Chondrocyte (in vitro differentiated cells): ENCODE measurements around the gene MYL6B. TPM values are rescaled to one million over a fixed set of nuclear protein-coding genes. Genes with fewer than 3 reads are reported as not detected.
A peak's percentile ranks its signal among the peaks of the same experiment; 100 is the strongest.

Experiments
- DNase-seq: peaks from one replicate; pipeline ENCODE4 v3.0.0; 2021; ENCODE audit warnings: mixed read lengths, low spot score
- H3K27ac Mint-ChIP-seq: one replicate; pipeline ENCODE4 v1.8.0; 2021; ENCODE audit warnings: mild to moderate bottlenecking, moderate library complexity, mixed read lengths; ENCODE audit not compliant: unreplicated experiment
- H3K27me3 Mint-ChIP-seq: 2 replicates; pipeline ENCODE4 v1.8.0; 2021; ENCODE audit warnings: low read depth, mixed read lengths
- H3K36me3 Mint-ChIP-seq: 2 replicates; pipeline ENCODE4 v1.8.0; 2021; ENCODE audit warnings: low read depth, mixed read lengths
- H3K4me1 Mint-ChIP-seq: 2 replicates; pipeline ENCODE4 v1.8.0; 2021; ENCODE audit warnings: low read depth, mild to moderate bottlenecking, mixed read lengths
- H3K4me3 Mint-ChIP-seq: one replicate; pipeline ENCODE4 v1.8.0; 2021; ENCODE audit warnings: mild to moderate bottlenecking, moderate library complexity, mixed read lengths; ENCODE audit not compliant: unreplicated experiment
- H3K9me3 Mint-ChIP-seq: 2 replicates; pipeline ENCODE4 v1.8.0; 2021; ENCODE audit warnings: low read depth, mixed read lengths
- CTCF ChIP-seq: fragments of 200-600 bp; sonication (generic); IDR thresholded peaks from 2 replicates; pipeline ENCODE4 v1.5.0; 2021; ENCODE audit warnings: antibody characterized with exemption, mild to moderate bottlenecking, moderate library complexity
- total RNA-seq: library from RNA; stranded (reverse); gene quantifications from 3 replicates; pipeline ENCODE4 v1.2.1, GENCODE V29; 2021

The MYL6B gene
- total RNA-seq, 1 donor from 2014 or later = 70.5 TPM

DNA sequence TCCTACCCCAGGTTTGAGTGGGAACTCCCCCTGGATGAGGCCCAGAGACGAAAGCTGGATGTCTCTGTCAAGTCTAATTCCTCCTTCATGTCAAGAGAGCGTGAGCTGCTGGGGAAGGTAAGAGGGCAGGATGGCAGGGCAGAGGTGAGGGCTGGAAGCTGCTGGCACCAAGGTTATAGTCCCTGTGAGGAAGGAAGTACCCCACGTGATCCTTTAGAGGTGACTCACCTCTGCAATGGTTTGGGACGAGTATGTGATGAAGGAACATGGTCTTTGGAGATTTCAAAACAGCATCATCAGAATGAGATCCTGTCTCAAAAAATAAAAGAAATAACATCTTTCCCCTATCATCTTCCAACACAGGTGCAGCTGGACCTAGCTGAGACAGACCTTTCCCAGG, 9.2 kb upstream of the MYL6B start:
- DNase-seq = peak; percentile 24
- H3K36me3 Mint-ChIP-seq = peaks cover 46% of the 10 kb centered on the region
- peaks cover 11% of the 10 kb centered on the region for H3K4me1 Mint-ChIP-seq
- no peak for TF ChIP-seq CTCF
- H3K27ac Mint-ChIP-seq = no peak overlapping the region
- H3K9me3 Mint-ChIP-seq = no peaks in the 10 kb centered on the region
- H3K27me3 Mint-ChIP-seq = no peaks in the 10 kb centered on the region
- H3K4me3 Mint-ChIP-seq = no peak overlapping the region

GRCh38 chr12:56143870-56144269, 8.5 kb upstream of the MYL6B start:
- Mint-ChIP-seq H3K27ac (no peak overlapping the region), H3K4me1 (peaks cover 11% of the 10 kb centered on the region), H3K9me3 (no peaks in the 10 kb centered on the region), H3K4me3 (no peak overlapping the region), H3K36me3 (peaks cover 39% of the 10 kb centered on the region), H3K27me3 (no peaks in the 10 kb centered on the region)
- DNase-seq = peak; percentile 46
- TF ChIP-seq CTCF = no peak

- H3K4me1 Mint-ChIP-seq = peaks cover 13% of the 10 kb centered on the region
- H3K36me3 Mint-ChIP-seq = peaks cover 35% of the 10 kb centered on the region
- no peak for DNase-seq
- TF ChIP-seq CTCF = no peak
- H3K27me3 Mint-ChIP-seq = no peaks in the 10 kb centered on the region
- no peaks in the 10 kb centered on the region for H3K9me3 Mint-ChIP-seq
- H3K4me3 Mint-ChIP-seq = no peak overlapping the region
- H3K27ac Mint-ChIP-seq = no peak overlapping the region
Measured at GRCh38 chr12:56145217-56145616, 7.2 kb upstream of the MYL6B start.

- Mint-ChIP-seq H3K27ac (peak overlapping the region; percentile 76), H3K27me3 (no peaks in the 10 kb centered on the region), H3K36me3 (peaks cover 24% of the 10 kb centered on the region), H3K9me3 (no peaks in the 10 kb centered on the region), H3K4me1 (peaks cover 27% of the 10 kb centered on the region), H3K4me3 (no peak overlapping the region)
- no peak for TF ChIP-seq CTCF
- no peak for DNase-seq
Measured at GRCh38 chr12:56146492-56147460, 5.6 kb upstream of the MYL6B start.

GRCh38 chr12:56150563-56150962, 1.8 kb upstream of the MYL6B start:
- DNase-seq = no peak

More at GRCh38 chr12:56150563-56150962, 1.8 kb upstream of the MYL6B start:
- Mint-ChIP-seq H3K4me3 (peak overlapping the region; percentile 26), H3K27ac (peak overlapping the region; percentile 58), H3K27me3 (no peaks in the 10 kb centered on the region), H3K36me3 (peaks cover 2% of the 10 kb centered on the region), H3K9me3 (no peaks in the 10 kb centered on the region), H3K4me1 (peaks cover 47% of the 10 kb centered on the region)
- no peak for TF ChIP-seq CTCF
